ENCODE data around the gene WDR41. TPM values are rescaled to one million over a fixed set of nuclear protein-coding genes. Genes with fewer than 3 reads are reported as not detected.

Gene WDR41
- total RNA-seq, 1 donor, result 81.3 TPM

- TF ChIP-seq CTCF (IDR thresholded peaks at IDR 0.05; ENCODE audit: insufficient read depth, low read length), result no peak
- no peak for DNase-seq (ENCODE audit: low read depth)
- H3K4me3 ChIP-seq (ENCODE audit: low read depth, low read length), result no peak overlapping the region
Observed at GRCh38 chr5:77428526-77428925, 63.6 kb downstream of the WDR41 start.

GRCh38 chr5:77427998-77428397 is 64.1 kb downstream of the WDR41 start:
- peak; percentile 68 for DNase-seq (ENCODE audit: low read depth)
- no peak overlapping the region for H3K4me3 ChIP-seq (ENCODE audit: low read depth, low read length)
- TF ChIP-seq CTCF (IDR thresholded peaks at IDR 0.05; ENCODE audit: insufficient read depth, low read length), result no peak

GRCh38 chr5:77426670-77427069 is 65.4 kb downstream of the WDR41 start:
- peak; percentile 14 for DNase-seq (ENCODE audit: low read depth)
- no peak for TF ChIP-seq CTCF (IDR thresholded peaks at IDR 0.05; ENCODE audit: insufficient read depth, low read length)
- no peak overlapping the region for H3K4me3 ChIP-seq (ENCODE audit: low read depth, low read length)

- H3K4me3 ChIP-seq (ENCODE audit: low read depth, low read length), result no peak overlapping the region
- TF ChIP-seq CTCF (IDR thresholded peaks at IDR 0.05; ENCODE audit: insufficient read depth, low read length), result no peak
- DNase-seq (ENCODE audit: low read depth), result peak; percentile 22
Observed at GRCh38 chr5:77425998-77426659, 66.0 kb downstream of the WDR41 start.

GRCh38 chr5:77425420-77425819 is 66.7 kb downstream of the WDR41 start:
- TF ChIP-seq CTCF (IDR thresholded peaks at IDR 0.05; ENCODE audit: insufficient read depth, low read length), result no peak
- no peak overlapping the region for H3K4me3 ChIP-seq (ENCODE audit: low read depth, low read length)
- no peak for DNase-seq (ENCODE audit: low read depth)

- DNase-seq (ENCODE audit: low read depth), result no peak
- no peak overlapping the region for H3K4me3 ChIP-seq (ENCODE audit: low read depth, low read length)
- no peak for TF ChIP-seq CTCF (IDR thresholded peaks at IDR 0.05; ENCODE audit: insufficient read depth, low read length)
Observed at GRCh38 chr5:77424921-77425320, 67.2 kb downstream of the WDR41 start.

All from fibroblast of the aortic adventitia (primary cell).